IPS DF 19.7 (cell line): ENCODE data around the gene KBTBD12.

Source experiments
- DNase-seq: peaks from one replicate; pipeline ENCODE4 v3.0.0-alpha.2; 2013; ENCODE audit warnings: low read depth, low spot score

KBTBD12 gene

DNA sequence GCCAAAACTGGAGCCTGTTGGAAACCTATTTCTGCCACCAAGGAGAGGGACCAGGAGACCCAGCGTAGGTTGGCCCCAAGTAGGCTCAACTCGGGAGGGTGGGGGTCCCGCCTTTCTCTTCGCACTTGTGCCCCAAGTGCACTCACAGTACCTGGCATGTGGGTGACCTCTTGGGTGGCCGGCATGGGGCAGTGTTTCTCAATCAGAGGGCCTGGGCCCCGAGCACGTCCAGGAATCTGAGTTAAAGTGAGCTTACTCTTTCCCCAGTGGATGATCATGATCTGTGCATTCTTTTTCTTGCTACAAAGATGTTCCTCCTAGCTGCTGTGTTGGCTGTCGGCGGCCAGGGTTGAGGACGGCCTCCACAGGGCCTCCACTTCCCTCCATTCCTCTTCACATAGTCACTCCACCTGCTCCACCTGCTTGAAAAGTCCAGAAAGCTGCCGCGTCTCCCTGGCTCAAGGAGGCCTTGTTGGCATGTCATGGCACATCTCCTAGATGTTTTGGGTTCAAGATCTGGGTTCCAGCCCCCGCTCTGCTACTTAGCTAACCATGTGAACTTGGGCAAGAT is 70.7 kb downstream of the KBTBD12 start:
- DNase-seq: no peak

DNA sequence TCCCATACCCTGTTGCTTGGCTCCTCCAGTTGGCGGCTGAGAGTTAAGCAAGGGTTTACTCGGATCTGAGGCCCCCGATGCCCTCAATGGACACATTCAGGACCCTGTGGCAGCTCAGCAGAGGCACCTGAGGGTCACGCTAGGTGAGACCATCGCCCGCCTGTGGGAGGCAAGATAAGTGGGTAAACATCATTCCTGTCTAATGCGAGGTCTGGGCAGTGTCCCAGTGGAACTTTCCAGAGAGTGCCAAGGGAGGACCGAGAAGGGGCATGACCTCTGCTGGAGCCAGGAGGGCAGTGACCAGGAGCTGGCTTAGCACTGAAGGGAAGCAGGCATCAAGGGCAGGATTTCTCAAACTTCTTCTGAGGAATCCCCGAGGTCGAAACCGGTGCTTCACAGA is 71.8 kb downstream of the KBTBD12 start:
- no peak for DNase-seq

DNA sequence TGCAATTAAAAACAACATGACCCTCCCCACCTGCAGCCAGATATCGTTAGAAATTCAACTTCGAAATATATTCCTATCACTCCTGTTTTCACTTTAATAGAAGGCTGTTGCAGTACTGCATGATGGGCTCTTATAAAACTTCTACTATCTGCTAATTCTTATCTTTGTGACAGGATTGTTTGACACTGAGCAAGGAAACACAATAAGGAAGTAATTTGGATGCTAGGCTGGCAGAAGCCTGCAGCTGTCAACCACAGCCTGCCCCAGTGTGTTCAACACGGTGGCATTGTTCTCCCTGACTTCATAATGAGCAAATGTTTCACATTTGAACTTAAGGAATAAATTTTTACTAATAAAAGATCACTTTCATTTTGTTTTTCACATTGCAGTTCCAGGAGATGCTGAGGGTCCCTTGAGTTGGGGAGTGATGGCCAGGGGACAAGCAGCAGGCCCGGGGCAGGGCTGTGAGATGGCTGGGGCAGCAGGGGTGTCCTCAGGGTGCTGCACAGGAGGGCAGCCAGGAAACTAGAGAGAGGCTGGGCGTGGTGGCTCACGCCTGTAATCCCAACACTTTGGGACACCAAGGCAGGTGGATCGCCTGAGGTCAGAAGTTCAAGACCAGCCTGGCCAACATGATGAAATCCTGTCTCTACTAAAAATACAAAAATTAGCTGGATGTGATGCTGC is 72.4 kb downstream of the KBTBD12 start:
- no peak for DNase-seq

DNA sequence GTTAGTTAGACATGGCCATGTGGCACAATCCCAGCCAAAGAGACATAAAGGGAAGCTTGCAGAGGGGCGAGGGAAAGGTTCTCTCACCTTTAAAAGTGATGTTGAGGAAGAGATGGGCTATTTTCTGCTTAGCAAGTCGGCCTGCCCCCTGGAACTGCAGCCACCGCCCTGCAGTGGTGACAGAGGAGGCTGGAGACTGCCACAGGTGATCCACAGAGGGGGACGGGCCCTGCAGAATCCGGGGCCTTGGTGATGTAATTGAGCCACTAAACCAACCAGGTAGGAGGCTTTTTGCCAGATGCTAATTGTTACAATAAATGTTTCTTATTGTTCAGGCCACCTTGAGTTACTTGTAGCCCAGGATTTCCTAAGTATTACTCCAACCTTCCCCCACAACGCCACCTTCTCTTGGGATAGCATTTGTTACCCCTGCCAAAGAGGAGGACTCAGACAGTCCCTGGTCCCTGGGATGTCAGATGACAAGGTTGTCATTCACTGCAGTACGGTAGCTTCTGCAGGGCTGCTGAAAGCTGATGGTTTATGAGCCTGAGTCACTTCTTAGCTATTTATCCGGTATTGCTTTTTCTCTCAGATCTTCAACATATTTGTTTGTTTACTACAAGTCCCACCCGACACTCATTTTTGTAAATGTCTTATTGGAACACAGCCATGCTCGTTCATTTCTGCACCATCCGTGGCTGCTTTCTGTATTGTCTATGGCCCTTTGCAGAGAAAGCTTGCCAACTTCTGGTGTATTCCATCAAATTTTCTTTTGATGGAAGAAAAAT is 73.9 kb downstream of the KBTBD12 start:
- DNase-seq: no peak

- DNase-seq: no peak
Observed at GRCh38 chr3:127990051-127990450, 75.0 kb downstream of the KBTBD12 start.

DNA sequence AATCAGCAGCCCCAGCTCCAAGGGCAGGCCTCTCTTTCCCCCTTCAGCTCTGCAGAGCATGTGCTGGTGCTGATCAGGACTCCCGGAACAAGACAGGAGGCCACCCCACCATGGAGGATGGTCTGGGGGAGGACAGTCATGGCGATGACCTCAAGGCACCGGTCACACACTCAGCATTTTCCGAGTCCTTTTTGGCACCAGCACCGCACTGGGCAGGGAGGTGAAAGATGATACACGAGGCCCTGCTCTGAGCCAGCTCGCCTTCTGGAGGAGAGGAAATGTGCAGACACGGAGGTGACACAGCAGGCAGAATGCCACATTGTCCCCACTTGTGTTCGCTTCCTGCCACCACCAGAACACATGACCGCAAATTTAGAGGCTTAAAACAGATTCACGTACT is 75.4 kb downstream of the KBTBD12 start:
- DNase-seq: no peak

- no peak for DNase-seq
Observed at GRCh38 chr3:127991251-127991650, 76.2 kb downstream of the KBTBD12 start.

- no peak for DNase-seq
Observed at GRCh38 chr3:127991681-127992080, 76.6 kb downstream of the KBTBD12 start.

DNA sequence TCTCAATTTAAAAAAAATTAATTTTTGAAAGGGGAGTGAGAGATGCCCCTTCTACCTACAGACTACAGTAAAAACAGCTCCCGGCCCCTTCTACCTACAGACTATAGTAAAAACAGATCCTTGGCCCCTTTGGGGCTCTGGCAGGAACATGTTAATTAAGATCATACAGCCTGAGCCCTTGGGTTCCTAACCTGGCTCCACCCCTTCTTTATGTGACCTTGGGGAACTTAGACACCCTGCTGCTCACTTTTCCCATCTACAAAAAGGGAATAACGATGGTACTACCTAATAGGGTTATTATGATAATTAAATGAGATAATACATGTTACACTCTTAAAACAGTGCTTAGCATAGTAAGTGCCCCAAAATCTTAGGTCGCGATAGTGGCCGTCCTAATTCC is 77.1 kb downstream of the KBTBD12 start:
- DNase-seq: no peak

DNA sequence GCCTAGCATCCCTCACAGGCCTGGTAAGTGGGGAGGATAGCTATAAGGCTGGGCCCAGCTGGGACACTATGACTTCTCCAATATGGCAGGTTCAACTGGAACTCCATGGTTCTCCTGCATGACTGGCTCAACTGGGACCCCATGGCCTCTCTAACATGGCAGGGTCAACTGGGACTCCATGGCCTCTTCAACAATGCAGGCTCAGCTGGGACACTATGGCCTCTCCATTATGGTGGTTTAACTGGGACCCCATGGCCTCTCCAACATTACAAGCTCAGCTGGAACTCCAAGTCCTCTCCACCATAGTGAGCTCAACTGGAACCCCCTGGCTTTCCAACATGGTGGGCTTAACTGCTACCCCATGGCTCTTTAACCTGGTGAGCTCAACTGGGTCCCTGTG is 79.0 kb downstream of the KBTBD12 start:
- no peak for DNase-seq

GRCh38 chr3:127997016-127997415 is 82.0 kb downstream of the KBTBD12 start:
- DNase-seq: no peak

DNA sequence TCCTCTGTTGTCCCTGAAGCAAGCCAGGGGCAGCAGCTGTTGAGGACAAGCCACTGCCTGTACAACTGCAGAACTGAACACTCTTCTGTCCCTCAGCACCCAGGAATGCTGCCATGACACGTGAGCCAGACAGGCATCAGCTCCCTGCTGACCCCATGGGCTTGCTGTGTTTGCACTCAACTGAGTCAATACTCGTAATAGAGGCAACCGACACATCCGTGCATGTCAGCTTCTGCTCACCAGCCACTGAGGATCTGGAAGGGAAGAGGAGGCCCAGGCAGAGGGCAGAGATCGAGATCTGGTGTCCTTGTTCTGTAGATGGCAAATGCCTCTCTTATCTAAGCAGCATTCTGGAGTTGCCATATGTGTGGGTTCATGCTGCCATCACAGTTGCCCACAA is 82.9 kb downstream of the KBTBD12 start:
- DNase-seq: no peak

GRCh38 chr3:127998596-127998995 is 83.6 kb downstream of the KBTBD12 start:
- no peak for DNase-seq

- DNase-seq: no peak
Observed at GRCh38 chr3:127999509-128000106, 84.6 kb downstream of the KBTBD12 start.

GRCh38 chr3:128001576-128001975 is 86.5 kb downstream of the KBTBD12 start:
- DNase-seq: no peak

DNA sequence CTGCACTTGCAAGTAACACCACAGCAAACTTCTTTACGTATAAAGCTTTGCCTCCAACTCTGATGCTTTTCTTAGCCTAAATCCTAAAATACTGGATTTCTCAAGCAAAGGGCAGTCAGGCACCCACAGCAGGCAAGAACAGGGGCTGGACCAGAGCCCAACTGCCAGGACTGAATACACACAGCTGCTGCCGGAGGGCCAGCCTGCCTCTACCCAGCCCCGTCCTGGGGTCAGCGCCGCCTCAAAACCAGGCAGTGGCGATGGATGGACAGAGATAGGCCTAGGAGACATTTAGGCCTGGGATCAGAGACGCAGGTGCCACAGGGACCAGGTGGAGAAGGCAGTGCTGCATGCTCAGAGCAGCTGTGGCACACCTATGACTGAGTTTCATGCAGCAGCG is 89.6 kb downstream of the KBTBD12 start:
- DNase-seq: no peak

- DNase-seq: no peak
Observed at GRCh38 chr3:128006061-128007032, 91.3 kb downstream of the KBTBD12 start.

- DNase-seq: no peak
Observed at GRCh38 chr3:128007033-128007424, 92.0 kb downstream of the KBTBD12 start.

- no peak for DNase-seq
Observed at GRCh38 chr3:128009952-128010846, 95.2 kb downstream of the KBTBD12 start.

DNA sequence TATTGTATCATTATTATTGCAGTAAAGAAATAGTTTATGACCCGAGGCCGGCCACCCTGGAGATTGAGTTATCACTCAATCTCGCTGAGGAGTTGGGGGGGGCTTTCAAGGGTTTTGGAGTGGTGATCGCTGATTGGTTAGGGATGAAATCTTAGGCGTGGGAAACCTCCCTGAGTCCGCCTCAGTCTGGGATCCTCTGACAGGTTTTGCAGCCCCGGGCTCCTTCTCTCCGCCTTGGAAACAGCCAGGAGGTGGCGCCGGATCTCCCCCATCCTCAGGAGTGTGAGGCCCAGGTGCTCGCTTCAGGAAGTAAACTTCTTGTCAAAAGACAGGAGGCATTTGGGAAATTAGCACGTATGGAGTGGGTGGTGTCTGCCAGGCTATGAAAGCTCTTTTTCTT is 96.1 kb downstream of the KBTBD12 start:
- DNase-seq: peak; percentile 63
